ENCODE measurements around the gene ALOX5.

Gene ALOX5

GRCh38 chr10:45456233-45456632 is 82.2 kb downstream of the ALOX5 start:
- no peak for TF ChIP-seq CTCF (IDR thresholded peaks at IDR 0.05; ENCODE audit: low read length, missing control alignments)
- DNase-seq (ENCODE audit: low read depth) = no peak
- no peak overlapping the region for H3K4me3 ChIP-seq (replicated peaks; ENCODE audit: low read depth, low read length)

DNA sequence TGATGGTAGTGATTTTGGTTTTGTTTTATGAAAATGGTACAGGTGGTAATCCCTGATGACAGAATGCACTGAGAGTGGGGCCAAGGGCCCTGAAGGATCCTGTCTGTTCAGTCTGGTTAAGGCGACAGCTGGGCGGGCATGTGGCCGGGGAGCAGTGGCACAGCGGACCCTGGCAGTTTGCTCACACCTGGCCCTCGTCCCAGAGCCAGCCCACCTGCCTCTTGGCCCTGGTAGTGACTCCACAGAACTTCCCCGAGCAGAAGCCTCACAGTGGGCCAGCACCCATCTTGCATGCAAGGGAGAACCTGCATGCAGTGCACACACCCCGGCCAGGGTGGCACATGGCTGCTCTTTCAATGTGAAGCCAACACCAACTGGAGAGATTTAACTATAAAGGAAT is 82.8 kb downstream of the ALOX5 start:
- no peak for DNase-seq (ENCODE audit: low read depth)
- no peak overlapping the region for H3K4me3 ChIP-seq (replicated peaks; ENCODE audit: low read depth, low read length)
- TF ChIP-seq CTCF (IDR thresholded peaks at IDR 0.05; ENCODE audit: low read length, missing control alignments) = no peak

DNA sequence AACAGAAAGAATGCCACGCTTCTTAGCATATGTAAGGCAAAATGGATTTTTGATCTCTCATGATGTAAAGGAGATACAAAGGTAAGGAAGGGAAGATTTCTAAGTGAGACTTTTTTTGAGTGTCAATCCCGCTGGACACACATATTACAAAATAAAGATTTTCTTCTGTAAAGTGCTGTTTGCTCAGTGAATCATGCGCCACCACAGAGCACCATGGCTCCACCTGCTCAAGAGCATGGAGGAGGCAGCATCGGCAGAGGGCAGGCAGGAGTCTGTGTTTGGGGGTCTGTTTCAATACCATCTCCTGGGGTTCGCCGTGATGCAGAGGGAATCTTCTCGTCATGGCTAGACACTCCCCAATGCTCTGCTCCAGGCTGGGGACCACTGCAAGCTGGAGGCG is 83.5 kb downstream of the ALOX5 start:
- TF ChIP-seq CTCF (IDR thresholded peaks at IDR 0.05; ENCODE audit: low read length, missing control alignments) = no peak
- H3K4me3 ChIP-seq (replicated peaks; ENCODE audit: low read depth, low read length) = no peak overlapping the region

DNA sequence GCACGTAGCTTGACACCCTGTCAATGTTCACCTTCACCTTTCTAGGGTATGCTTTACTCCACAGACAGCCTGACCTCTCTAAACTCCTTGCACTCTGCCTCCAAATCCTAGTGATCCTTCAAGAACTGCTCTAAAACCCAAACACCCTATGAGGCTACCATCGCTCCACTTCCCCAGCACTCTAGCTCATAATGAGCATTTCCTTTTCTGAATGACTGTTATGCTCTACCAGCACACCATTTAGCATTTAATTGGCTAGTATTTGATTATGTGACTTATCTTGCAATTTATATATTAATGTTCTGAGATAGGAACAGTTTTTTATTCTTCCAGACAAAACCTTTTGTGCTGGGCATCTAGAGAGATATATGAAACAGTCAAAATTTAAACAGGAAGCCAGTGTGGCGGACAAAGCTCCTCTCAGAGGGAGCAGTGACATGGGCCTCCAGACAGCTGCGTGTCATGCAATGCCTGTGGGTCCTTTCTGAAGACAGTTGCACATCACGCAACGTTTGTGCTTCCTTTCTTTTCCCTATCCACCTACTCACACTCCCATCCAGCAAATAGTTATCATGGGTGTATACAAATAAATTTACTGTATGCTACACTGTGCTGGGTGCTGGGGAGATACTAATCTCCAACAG is 86.3 kb downstream of the ALOX5 start:
- no peak for DNase-seq (ENCODE audit: low read depth)
- H3K4me3 ChIP-seq (replicated peaks; ENCODE audit: low read depth, low read length) = no peak overlapping the region
- TF ChIP-seq CTCF (IDR thresholded peaks at IDR 0.05; ENCODE audit: low read length, missing control alignments) = no peak

More for the DNA sequence above, 83.5 kb downstream of the ALOX5 start:
- no peak for DNase-seq (ENCODE audit: low read depth)

DNA sequence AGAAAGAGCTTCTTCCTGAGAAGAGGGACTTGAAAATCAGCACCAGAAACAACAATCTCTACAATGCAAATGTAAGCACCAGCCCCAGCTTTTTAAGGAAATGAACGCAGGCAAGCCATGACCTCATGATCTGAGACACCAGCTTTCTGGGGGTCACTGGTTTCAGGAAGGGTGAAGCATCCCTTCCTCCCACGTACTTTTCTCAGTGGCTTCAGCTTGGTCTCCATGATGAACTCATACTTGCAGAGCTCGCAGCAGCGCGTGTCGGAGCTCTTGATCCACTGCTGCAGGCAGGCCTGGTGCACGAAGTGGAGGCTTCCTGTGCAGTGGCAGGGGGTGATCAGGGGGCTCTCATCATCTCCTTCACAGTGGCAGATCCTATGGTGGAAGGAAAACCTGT is 87.0 kb downstream of the ALOX5 start:
- DNase-seq (ENCODE audit: low read depth) = no peak
- no peak for TF ChIP-seq CTCF (IDR thresholded peaks at IDR 0.05; ENCODE audit: low read length, missing control alignments)
- H3K4me3 ChIP-seq (replicated peaks; ENCODE audit: low read depth, low read length) = no peak overlapping the region

DNA sequence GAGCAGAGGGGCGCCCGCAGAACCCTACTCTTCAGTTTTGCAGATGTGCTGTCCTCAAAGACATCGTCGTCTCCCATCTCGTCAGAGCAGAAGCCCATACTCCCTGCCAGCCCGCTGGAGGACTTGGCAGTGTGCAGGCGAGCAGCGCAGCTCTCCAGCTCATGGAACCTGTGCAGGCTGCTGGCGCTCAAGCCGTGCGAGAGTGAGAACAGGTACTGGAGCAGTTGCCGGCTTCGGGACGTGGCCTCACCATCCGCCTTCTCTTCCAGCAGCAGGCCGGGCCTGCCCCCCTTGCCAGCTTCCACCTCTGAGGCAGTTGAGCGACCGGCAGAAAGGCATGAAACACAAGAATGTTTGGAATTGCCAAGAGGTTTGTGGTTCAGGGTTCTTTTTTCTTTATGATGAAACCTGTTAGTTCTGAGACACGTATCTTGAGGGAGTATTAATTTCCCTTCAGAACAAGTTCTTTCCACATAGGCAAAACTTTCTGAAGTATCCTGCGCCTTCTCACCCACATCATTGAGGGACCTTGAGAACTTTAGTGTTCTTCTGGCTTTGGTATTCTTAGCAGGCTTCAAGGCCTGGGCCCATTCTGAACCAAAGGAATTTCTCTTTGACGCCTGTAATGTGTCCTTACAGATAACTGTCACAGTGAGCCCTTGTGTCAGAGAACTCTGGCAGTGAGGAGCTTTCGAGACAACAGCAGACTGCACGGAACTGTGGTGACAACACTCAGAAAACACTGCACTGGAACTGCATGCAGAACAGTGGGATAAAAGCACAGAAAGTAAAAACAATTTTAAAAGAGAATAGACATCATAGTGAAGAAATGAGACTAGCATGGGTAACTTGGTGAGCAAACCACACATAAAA is 89.5 kb downstream of the ALOX5 start:
- no peak for TF ChIP-seq CTCF (IDR thresholded peaks at IDR 0.05; ENCODE audit: low read length, missing control alignments)
- no peak for DNase-seq (ENCODE audit: low read depth)
- H3K4me3 ChIP-seq (replicated peaks; ENCODE audit: low read depth, low read length) = no peak overlapping the region

Data from fibroblast of pulmonary artery (primary cell).